Hepatocyte (in vitro differentiated cells): ENCODE measurements around the gene PRKG1. TPM values are rescaled to one million over a fixed set of nuclear protein-coding genes. Genes with fewer than 3 reads are reported as not detected.

Experiments used
- DNase-seq: peaks from one replicate; pipeline ENCODE4 v3.0.0-alpha.2; 2016; ENCODE audit warnings: low spot score
- H2AFZ ChIP-seq: fragments of 200-600 bp; sonication (generic); 2 replicates; pipeline ENCODE4 v1.6.0; 2016; ENCODE audit warnings: antibody characterized with exemption, mild to moderate bottlenecking
- H3K27ac ChIP-seq: fragments of 200-600 bp; sonication (generic); 2 replicates; pipeline ENCODE4 v1.5.1; 2016; ENCODE audit warnings: mild to moderate bottlenecking
- H3K27me3 ChIP-seq: fragments of 200-600 bp; sonication (generic); 2 replicates; pipeline ENCODE4 v1.6.1; 2016
- H3K36me3 ChIP-seq: fragments of 200-600 bp; sonication (generic); replicated peaks from 2 replicates; pipeline ENCODE4 v1.5.1; 2016; ENCODE audit warnings: low read depth; ENCODE audit not compliant: insufficient read depth
- H3K4me1 ChIP-seq: fragments of 200-600 bp; sonication (generic); 2 replicates; pipeline ENCODE4 v1.5.1; 2016; ENCODE audit warnings: mild to moderate bottlenecking, moderate library complexity; ENCODE audit not compliant: insufficient read depth
- H3K4me2 ChIP-seq: fragments of 200-600 bp; sonication (generic); 2 replicates; pipeline ENCODE4 v1.6.0; 2016
- H3K4me3 ChIP-seq: fragments of 200-600 bp; sonication (generic); 2 replicates; pipeline ENCODE4 v1.5.1; 2016; ENCODE audit warnings: mild to moderate bottlenecking
- H3K79me2 ChIP-seq: fragments of 200-600 bp; sonication (generic); 2 replicates; pipeline ENCODE4 v1.6.0; 2017; ENCODE audit warnings: mild to moderate bottlenecking
- H3K9me2 ChIP-seq: fragments of 200-600 bp; sonication (generic); replicated peaks from 2 replicates; pipeline ENCODE4 v1.6.0; 2017; ENCODE audit warnings: mild to moderate bottlenecking; ENCODE audit not compliant: insufficient read depth
- H3K9me3 ChIP-seq: fragments of 200-600 bp; sonication (generic); 2 replicates; pipeline ENCODE4 v1.5.1; 2016; ENCODE audit warnings: low read depth, mild to moderate bottlenecking
- H4K20me1 ChIP-seq: fragments of 200-600 bp; sonication (generic); 2 replicates; pipeline ENCODE4 v1.6.0; 2016; ENCODE audit warnings: mild to moderate bottlenecking; ENCODE audit not compliant: insufficient read depth, poor library complexity, severe bottlenecking
- EZH2 ChIP-seq: fragments of 200-600 bp; sonication (generic); IDR thresholded peaks from 2 replicates; pipeline ENCODE4 v1.6.1; 2016; ENCODE audit warnings: antibody characterized with exemption, mild to moderate bottlenecking, borderline replicate concordance
- EZH2phosphoT487 ChIP-seq: fragments of 200-600 bp; sonication (generic); IDR thresholded peaks from one replicate; pipeline ENCODE4 v1.6.1; 2018; ENCODE audit warnings: antibody characterized with exemption, mild to moderate bottlenecking, low read depth, moderate library complexity; ENCODE audit not compliant: unreplicated experiment, severe bottlenecking
- WGBS: methylation state at CpG from one replicate; pipeline ENCODE4 v1.1.6; 2016; ENCODE audit warnings: low lambda C conversion rate; ENCODE audit errors: missing lambda C conversion rate; 5-methylcytosine and 5-hydroxymethylcytosine counted together
- polyA plus RNA-seq: library from polyadenylated mRNA; unstranded; fragments of >200 nt; fragmentation: Nextera tagmentation; extraction: Ambion mirVana; gene quantifications from 2 replicates; pipeline ENCODE4 v1.2.1, GENCODE V29; 2016
- total RNA-seq: library from RNA; depleted of rRNA; stranded (reverse); fragments of >200 nt; gene quantifications from 2 replicates; pipeline ENCODE4 v1.2.3, GENCODE V29; 2014
- TF ChIP-seq, protein P1 (sequence below): fragments of 200-600 bp; sonication (generic); IDR thresholded peaks from 2 replicates; pipeline ENCODE4 v1.5.1; 2016; ENCODE audit warnings: antibody characterized with exemption, mild to moderate bottlenecking; ENCODE audit not compliant: poor library complexity

Gene PRKG1
- total and polyA plus RNA-seq, 2 experiments from 2014 or later, result 4.0 to 8.1 TPM

DNA sequence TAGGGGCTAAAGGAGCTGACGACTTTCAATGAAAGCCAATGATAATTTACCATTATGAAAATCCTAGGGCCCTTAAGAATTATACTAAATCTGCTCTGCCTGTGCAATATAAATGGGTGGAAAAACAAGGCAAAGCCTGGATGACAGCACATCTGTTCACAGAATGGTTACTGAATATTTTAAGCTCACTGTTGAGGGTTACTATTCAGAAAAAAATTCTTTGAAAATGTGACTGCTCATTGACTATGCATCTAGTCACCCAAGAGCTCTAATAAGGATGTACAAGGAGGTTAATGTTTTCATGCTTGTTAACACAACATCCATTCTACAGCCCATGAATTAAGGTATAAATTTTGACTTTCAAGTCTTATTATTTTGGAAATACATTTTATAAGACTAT lies 1248.6 kb downstream of the PRKG1 start:
- DNase-seq, result no peak
- H3K36me3 ChIP-seq, result no peaks in the 10 kb centered on the region
- H3K4me2 ChIP-seq, result no peak overlapping the region
- no peak overlapping the region for H3K27ac ChIP-seq
- H2AFZ ChIP-seq, result no peak overlapping the region
- 78% methylated on average over 1 of the region's 1 CpG for WGBS
- no peaks in the 10 kb centered on the region for H3K27me3 ChIP-seq
- H3K4me1 ChIP-seq, result peaks cover 4% of the 10 kb centered on the region
- no peak overlapping the region for H3K4me3 ChIP-seq
- no peaks in the 10 kb centered on the region for H3K79me2 ChIP-seq
- no peaks in the 10 kb centered on the region for H3K9me3 ChIP-seq
- TF ChIP-seq, protein P1, sequence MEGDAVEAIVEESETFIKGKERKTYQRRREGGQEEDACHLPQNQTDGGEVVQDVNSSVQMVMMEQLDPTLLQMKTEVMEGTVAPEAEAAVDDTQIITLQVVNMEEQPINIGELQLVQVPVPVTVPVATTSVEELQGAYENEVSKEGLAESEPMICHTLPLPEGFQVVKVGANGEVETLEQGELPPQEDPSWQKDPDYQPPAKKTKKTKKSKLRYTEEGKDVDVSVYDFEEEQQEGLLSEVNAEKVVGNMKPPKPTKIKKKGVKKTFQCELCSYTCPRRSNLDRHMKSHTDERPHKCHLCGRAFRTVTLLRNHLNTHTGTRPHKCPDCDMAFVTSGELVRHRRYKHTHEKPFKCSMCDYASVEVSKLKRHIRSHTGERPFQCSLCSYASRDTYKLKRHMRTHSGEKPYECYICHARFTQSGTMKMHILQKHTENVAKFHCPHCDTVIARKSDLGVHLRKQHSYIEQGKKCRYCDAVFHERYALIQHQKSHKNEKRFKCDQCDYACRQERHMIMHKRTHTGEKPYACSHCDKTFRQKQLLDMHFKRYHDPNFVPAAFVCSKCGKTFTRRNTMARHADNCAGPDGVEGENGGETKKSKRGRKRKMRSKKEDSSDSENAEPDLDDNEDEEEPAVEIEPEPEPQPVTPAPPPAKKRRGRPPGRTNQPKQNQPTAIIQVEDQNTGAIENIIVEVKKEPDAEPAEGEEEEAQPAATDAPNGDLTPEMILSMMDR, result no peak
- TF ChIP-seq EZH2, result no peak
- H3K9me2 ChIP-seq, result no peaks in the 10 kb centered on the region
- no peaks in the 10 kb centered on the region for H4K20me1 ChIP-seq

DNA sequence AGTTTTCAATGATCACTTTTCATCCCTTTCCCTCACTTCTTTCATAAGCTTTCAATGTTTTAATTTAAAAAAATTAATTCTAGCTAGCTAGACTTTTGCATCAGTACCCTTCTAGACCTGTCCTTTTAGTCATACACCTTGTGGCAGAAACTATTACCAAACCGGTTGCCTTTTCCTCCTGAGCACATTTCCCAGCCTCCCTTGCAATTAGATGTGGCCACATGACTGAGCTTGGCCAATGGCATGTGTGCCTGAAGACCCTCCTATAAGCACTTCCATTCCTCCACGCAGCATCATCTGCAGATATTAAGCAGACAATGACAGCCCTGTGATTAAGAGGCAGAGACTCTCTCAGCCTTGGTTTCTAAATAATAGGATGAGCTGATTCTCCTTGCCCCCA lies 1252.1 kb downstream of the PRKG1 start:
- TF ChIP-seq, protein P1, result no peak
- TF ChIP-seq EZH2, result no peak
- TF ChIP-seq EZH2phosphoT487, result no peak
- Histone ChIP-seq H3K4me1 (no peaks in the 10 kb centered on the region), H2AFZ (no peak overlapping the region), H3K36me3 (no peaks in the 10 kb centered on the region), H3K27me3 (no peaks in the 10 kb centered on the region), H3K9me2 (no peaks in the 10 kb centered on the region), H3K4me3 (no peak overlapping the region), H4K20me1 (no peaks in the 10 kb centered on the region), H3K9me3 (no peaks in the 10 kb centered on the region), H3K27ac (no peak overlapping the region), H3K79me2 (no peaks in the 10 kb centered on the region), H3K4me2 (no peak overlapping the region)
- 93% methylated on average over 2 of the region's 2 CpGs for WGBS
- no peak for DNase-seq

DNA sequence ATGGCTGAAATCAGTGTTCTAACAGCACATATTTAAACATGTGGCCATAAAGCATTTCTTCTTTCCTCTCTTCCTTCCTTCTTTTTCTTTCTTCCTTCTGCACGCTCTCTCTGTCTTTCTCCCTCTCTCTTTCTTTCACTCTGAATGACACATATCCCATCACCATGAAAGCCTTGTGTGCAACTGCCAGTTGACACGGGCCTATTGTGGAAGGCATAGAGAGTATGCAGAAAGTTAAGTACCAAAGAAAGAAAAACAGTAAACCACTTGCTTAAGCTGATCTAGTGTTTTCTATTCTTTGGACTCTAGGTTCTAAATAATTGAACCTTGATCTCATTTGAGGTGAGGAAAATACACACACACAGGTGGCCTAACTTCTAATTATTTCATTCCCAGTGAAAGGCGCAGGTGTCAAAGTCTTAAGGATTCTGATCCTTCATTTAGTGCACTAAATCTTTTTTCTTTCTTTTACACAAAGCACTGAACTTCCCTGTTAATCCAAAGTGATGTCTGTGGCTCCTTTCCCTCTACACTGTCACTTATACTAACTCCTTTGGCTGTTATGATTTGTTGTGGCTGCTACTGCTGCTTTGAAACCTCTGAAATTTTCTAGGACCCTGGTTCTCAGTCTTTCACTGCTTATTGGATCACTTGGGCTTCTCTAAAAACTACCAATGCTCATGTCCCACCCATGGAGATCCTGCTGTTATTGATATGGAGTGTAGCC lies 1257.5 kb downstream of the PRKG1 start:
- no peaks in the 10 kb centered on the region for H3K4me1 ChIP-seq
- WGBS, result 91% methylated on average over 3 of the region's 3 CpGs
- no peaks in the 10 kb centered on the region for H3K27me3 ChIP-seq
- TF ChIP-seq, protein P1, result no peak
- TF ChIP-seq EZH2 (no peak), EZH2phosphoT487 (no peak)
- no peaks in the 10 kb centered on the region for H3K79me2 ChIP-seq
- no peaks in the 10 kb centered on the region for H3K9me3 ChIP-seq
- H2AFZ ChIP-seq, result no peak overlapping the region
- no peak overlapping the region for H3K4me3 ChIP-seq
- no peaks in the 10 kb centered on the region for H3K9me2 ChIP-seq
- H3K36me3 ChIP-seq, result no peaks in the 10 kb centered on the region
- no peak overlapping the region for H3K4me2 ChIP-seq
- H4K20me1 ChIP-seq, result no peaks in the 10 kb centered on the region
- no peak overlapping the region for H3K27ac ChIP-seq
- no peak for DNase-seq

DNA sequence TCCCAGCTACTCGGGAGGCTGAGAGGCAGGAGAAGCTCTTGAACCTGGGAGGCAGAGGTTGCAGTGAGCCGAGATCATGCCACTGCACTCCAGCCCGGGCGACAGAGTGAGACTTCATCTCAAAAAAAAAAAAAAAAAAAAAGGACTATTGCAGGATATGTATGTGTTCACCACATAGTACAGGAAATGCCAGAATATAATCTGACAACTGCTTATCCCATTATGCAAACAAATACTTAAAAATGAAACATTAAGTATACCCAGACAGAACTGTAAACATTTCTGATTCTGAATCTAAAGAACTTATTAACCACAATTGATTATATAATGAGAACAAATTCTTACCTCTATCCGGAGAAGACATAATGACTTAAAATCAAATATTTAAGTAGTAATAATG lies 1258.5 kb downstream of the PRKG1 start:
- no peak overlapping the region for H3K27ac ChIP-seq
- no peak overlapping the region for H2AFZ ChIP-seq
- H3K9me3 ChIP-seq, result no peaks in the 10 kb centered on the region
- H3K4me3 ChIP-seq, result no peak overlapping the region
- H3K27me3 ChIP-seq, result no peaks in the 10 kb centered on the region
- no peak overlapping the region for H3K4me2 ChIP-seq
- no peaks in the 10 kb centered on the region for H4K20me1 ChIP-seq
- TF ChIP-seq, protein P1, result no peak
- TF ChIP-seq EZH2phosphoT487, result no peak
- TF ChIP-seq EZH2, result no peak
- no peak for DNase-seq
- no peaks in the 10 kb centered on the region for H3K9me2 ChIP-seq
- no peaks in the 10 kb centered on the region for H3K79me2 ChIP-seq
- H3K4me1 ChIP-seq, result no peaks in the 10 kb centered on the region
- H3K36me3 ChIP-seq, result no peaks in the 10 kb centered on the region
- WGBS, result 81% methylated on average over 5 of the region's 5 CpGs
